SK-N-SH treated with all-trans-retinoic acid at 6 μM for 48 hours (cell line): Measurements from ENCODE around the gene ZBTB12.

Source experiments
- ATAC-seq: fragments of 200-7000 bp; cut with Tn5 transposase; 3 replicates; pipeline ENCODE4 v1.9.1; 2020; ENCODE audit warnings: mild to moderate bottlenecking, moderate library complexity
- ARNTL ChIP-seq: fragments of 450-650 bp; formaldehyde crosslinking; IDR thresholded peaks from 2 replicates; pipeline ENCODE4 v1.5.0; 2020; ENCODE audit warnings: low read depth, mild to moderate bottlenecking, moderate library complexity, borderline replicate concordance
- BACH2 ChIP-seq: fragments of 250-450 bp; sonication (Bioruptor Pico); IDR thresholded peaks from 2 replicates; pipeline ENCODE4 v1.9.0; 2021; ENCODE audit warnings: mild to moderate bottlenecking, borderline replicate concordance
- CSDC2 ChIP-seq: fragments of 250-450 bp; sonication (Bioruptor Pico); IDR thresholded peaks from 2 replicates; pipeline ENCODE4 v1.5.0; 2020; ENCODE audit warnings: mild to moderate bottlenecking, moderate library complexity
- GLIS3 ChIP-seq: fragments of 250-450 bp; sonication (Bioruptor Pico); IDR thresholded peaks from 2 replicates; pipeline ENCODE4 v1.5.0; 2020; ENCODE audit warnings: mild to moderate bottlenecking, moderate library complexity
- ISL1 ChIP-seq: fragments of 250-450 bp; sonication (Bioruptor Pico); IDR thresholded peaks from 2 replicates; pipeline ENCODE4 v2.1.2; 2022; ENCODE audit warnings: mild to moderate bottlenecking, moderate library complexity
- OSR1 ChIP-seq: fragments of 250-450 bp; sonication (Bioruptor Pico); IDR thresholded peaks from 2 replicates; pipeline ENCODE4 v1.8.0; 2022; ENCODE audit warnings: moderate library complexity, mild to moderate bottlenecking, inconsistent platforms
- PPARA ChIP-seq: fragments of 250-450 bp; sonication (Bioruptor Pico); IDR thresholded peaks from 2 replicates; pipeline ENCODE4 v1.5.0; 2020; ENCODE audit warnings: mild to moderate bottlenecking, borderline replicate concordance
- RARB ChIP-seq: fragments of 250-450 bp; sonication (Bioruptor Pico); IDR thresholded peaks from 2 replicates; pipeline ENCODE4 v1.8.0; 2021; ENCODE audit warnings: mild to moderate bottlenecking, moderate library complexity
- SNAI2 ChIP-seq: fragments of 250-450 bp; sonication (Bioruptor Pico); IDR thresholded peaks from 2 replicates; pipeline ENCODE4 v1.5.0; 2020; ENCODE audit warnings: mild to moderate bottlenecking, moderate library complexity
- ZC3H10 ChIP-seq: fragments of 250-450 bp; sonication (Bioruptor Pico); IDR thresholded peaks from 2 replicates; pipeline ENCODE4 v1.5.1; 2021; ENCODE audit warnings: mild to moderate bottlenecking, moderate library complexity
- ZFP3 ChIP-seq: fragments of 250-450 bp; sonication (Bioruptor Pico); IDR thresholded peaks from 2 replicates; pipeline ENCODE4 v1.5.0; 2020; ENCODE audit warnings: mild to moderate bottlenecking, moderate library complexity
- ZNF70 ChIP-seq: fragments of 450-650 bp; formaldehyde crosslinking; IDR thresholded peaks from 2 replicates; pipeline ENCODE4 v1.5.0; 2020; ENCODE audit warnings: mild to moderate bottlenecking, moderate library complexity
- ZNF8 ChIP-seq: fragments of 450-650 bp; formaldehyde crosslinking; IDR thresholded peaks from 2 replicates; pipeline ENCODE4 v1.5.0; 2020; ENCODE audit warnings: mild to moderate bottlenecking, moderate library complexity
- TF ChIP-seq, protein P1 (sequence below): fragments of 250-450 bp; sonication (Bioruptor Pico); IDR thresholded peaks from 2 replicates; pipeline ENCODE4 v1.8.0; 2020; ENCODE audit warnings: mild to moderate bottlenecking, moderate library complexity, borderline replicate concordance
- TF ChIP-seq, protein P2 (sequence below): fragments of 250-450 bp; sonication (Bioruptor Pico); IDR thresholded peaks from 2 replicates; pipeline ENCODE4 v1.5.1; 2020; ENCODE audit warnings: low read depth, mild to moderate bottlenecking, moderate library complexity
- TF ChIP-seq, protein P3 (sequence below): fragments of 250-450 bp; sonication (Bioruptor Pico); IDR thresholded peaks from 2 replicates; pipeline ENCODE4 v1.8.0; 2021; ENCODE audit warnings: low read depth, mild to moderate bottlenecking, moderate library complexity, borderline replicate concordance
- TF ChIP-seq, protein P4 (sequence below): fragments of 250-450 bp; sonication (Bioruptor Pico); IDR thresholded peaks from 2 replicates; pipeline ENCODE4 v1.5.1; 2021; ENCODE audit warnings: mild to moderate bottlenecking, moderate library complexity

The ZBTB12 gene

DNA sequence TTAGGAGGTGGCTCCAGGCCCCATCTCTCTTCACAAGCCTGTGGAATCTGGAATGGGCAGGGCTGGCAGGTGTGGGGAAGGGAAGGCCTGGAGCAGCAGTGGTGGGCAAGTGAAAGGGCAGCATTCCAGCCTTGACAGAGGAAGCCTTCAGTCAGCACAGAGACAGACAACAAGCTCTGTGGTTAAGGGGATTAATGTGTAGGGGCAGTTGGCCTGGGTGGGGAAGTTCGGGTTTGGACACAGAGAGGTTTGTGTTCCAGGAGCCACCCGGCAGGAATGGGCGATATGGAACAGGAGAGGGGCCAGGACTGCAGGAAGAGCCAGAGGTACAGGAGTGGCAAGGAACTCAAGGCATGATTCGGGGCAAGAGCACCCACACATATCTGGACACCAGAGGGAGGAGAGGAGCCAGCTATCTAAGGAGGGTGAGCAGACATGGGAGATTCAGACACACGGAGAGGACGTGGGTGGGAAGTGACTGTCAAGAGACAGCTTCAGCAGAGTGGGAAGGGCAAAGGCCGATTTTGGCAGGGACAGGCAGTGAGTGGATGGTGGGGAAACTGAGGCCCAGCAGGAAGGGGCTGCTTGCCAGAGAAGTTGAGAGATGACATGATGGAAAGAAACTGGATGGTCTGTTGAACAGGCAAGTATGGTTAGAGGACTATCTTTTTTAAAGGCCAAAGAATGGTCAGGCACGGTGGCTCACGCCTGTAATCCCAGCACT is 20.6 kb downstream of the ZBTB12 start (continued):
- TF ChIP-seq, protein P1, sequence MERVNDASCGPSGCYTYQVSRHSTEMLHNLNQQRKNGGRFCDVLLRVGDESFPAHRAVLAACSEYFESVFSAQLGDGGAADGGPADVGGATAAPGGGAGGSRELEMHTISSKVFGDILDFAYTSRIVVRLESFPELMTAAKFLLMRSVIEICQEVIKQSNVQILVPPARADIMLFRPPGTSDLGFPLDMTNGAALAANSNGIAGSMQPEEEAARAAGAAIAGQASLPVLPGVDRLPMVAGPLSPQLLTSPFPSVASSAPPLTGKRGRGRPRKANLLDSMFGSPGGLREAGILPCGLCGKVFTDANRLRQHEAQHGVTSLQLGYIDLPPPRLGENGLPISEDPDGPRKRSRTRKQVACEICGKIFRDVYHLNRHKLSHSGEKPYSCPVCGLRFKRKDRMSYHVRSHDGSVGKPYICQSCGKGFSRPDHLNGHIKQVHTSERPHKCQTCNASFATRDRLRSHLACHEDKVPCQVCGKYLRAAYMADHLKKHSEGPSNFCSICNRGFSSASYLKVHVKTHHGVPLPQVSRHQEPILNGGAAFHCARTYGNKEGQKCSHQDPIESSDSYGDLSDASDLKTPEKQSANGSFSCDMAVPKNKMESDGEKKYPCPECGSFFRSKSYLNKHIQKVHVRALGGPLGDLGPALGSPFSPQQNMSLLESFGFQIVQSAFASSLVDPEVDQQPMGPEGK (CRISPR knock-in tag), result no peak
- no peak for TF ChIP-seq ARNTL (CRISPR knock-in tag)
- TF ChIP-seq ISL1 (CRISPR knock-in tag), result no peak
- TF ChIP-seq RARB (CRISPR knock-in tag), result no peak
- TF ChIP-seq ZNF8 (CRISPR knock-in tag), result no peak
- no peak for TF ChIP-seq OSR1 (CRISPR knock-in tag)

DNA sequence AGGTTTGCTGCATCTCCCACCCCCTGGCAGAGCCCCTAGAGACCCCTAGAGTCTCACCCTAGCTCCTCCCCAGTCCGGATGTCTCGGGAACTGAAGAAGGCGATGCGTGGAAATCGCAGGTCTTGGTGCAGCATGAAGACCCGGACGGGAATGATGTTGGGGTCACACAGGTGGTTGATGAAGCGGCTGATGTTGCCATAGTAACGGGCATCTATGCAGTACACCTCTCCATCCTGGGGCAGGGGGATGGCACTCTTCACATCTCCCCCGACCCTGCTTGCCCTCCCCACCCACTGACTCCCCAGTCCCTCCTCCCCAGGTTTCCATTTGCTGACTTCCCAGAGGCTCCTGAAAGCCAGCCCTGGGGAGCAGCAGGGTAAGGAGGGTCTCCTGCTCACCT is 21.3 kb downstream of the ZBTB12 start:
- TF ChIP-seq ZFP3 (no peak), CSDC2 (CRISPR knock-in tag) (no peak), SNAI2 (no peak), BACH2 (CRISPR knock-in tag) (no peak), ISL1 (CRISPR knock-in tag) (no peak)
- TF ChIP-seq, protein P2, sequence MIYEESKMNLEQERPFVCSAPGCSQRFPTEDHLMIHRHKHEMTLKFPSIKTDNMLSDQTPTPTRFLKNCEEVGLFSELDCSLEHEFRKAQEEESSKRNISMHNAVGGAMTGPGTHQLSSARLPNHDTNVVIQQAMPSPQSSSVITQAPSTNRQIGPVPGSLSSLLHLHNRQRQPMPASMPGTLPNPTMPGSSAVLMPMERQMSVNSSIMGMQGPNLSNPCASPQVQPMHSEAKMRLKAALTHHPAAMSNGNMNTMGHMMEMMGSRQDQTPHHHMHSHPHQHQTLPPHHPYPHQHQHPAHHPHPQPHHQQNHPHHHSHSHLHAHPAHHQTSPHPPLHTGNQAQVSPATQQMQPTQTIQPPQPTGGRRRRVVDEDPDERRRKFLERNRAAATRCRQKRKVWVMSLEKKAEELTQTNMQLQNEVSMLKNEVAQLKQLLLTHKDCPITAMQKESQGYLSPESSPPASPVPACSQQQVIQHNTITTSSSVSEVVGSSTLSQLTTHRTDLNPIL (CRISPR knock-in tag), result no peak
- TF ChIP-seq, protein P3, sequence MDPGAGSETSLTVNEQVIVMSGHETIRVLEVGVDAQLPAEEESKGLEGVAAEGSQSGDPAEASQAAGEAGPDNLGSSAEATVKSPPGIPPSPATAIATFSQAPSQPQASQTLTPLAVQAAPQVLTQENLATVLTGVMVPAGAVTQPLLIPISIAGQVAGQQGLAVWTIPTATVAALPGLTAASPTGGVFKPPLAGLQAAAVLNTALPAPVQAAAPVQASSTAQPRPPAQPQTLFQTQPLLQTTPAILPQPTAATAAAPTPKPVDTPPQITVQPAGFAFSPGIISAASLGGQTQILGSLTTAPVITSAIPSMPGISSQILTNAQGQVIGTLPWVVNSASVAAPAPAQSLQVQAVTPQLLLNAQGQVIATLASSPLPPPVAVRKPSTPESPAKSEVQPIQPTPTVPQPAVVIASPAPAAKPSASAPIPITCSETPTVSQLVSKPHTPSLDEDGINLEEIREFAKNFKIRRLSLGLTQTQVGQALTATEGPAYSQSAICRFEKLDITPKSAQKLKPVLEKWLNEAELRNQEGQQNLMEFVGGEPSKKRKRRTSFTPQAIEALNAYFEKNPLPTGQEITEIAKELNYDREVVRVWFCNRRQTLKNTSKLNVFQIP (CRISPR knock-in tag), result no peak
- ATAC-seq, result no peak

DNA sequence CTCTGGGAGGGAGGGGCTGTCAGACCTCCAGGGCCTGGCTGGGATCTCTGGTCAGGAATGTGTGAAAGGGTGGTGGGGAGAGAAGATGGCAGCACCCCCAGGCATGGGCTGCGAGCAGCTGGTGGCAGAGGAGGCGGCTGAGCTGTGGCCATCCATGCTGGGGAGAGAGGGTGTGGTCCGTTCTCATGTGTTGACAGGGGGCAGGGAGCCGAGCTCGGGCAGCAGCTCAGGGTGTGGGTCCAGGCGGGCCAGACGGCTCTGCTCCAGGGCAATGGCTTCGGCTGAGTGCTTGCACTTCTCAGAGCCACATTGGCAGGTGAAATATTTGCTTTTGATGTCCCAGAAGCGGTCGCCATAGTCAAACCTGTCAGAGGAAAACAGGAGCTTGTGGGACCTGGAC is 22.0 kb downstream of the ZBTB12 start:
- no peak for ATAC-seq
- TF ChIP-seq SNAI2 (no peak), ZNF70 (CRISPR knock-in tag) (no peak)

DNA sequence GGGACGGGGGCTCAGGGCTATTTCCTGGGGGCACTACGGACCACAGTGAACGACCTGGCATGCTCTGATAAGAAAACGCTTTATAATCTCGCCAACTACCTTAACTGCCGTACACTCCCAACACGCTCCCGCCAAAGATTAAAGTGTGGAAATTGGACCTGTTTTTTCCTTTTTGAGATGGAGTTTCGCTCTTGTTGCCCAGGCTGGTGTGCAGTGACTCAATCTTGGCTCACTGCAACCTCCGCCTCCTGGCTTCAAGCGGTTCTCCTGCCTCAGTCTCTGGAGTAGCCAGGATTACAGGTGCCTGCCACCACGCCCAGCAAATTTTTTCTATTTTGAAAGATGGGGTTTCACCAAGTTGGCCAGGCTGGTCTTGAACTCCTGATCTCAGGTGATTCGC is 22.7 kb downstream of the ZBTB12 start:
- TF ChIP-seq ZNF70 (CRISPR knock-in tag), result no peak
- TF ChIP-seq, protein P3 (CRISPR knock-in tag), result no peak
- no peak for TF ChIP-seq GLIS3 (CRISPR knock-in tag)
- TF ChIP-seq, protein P1 (CRISPR knock-in tag), result no peak
- TF ChIP-seq, protein P4, sequence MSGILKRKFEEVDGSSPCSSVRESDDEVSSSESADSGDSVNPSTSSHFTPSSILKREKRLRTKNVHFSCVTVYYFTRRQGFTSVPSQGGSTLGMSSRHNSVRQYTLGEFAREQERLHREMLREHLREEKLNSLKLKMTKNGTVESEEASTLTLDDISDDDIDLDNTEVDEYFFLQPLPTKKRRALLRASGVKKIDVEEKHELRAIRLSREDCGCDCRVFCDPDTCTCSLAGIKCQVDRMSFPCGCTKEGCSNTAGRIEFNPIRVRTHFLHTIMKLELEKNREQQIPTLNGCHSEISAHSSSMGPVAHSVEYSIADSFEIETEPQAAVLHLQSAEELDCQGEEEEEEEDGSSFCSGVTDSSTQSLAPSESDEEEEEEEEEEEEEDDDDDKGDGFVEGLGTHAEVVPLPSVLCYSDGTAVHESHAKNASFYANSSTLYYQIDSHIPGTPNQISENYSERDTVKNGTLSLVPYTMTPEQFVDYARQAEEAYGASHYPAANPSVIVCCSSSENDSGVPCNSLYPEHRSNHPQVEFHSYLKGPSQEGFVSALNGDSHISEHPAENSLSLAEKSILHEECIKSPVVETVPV (CRISPR knock-in tag), result no peak
- TF ChIP-seq ARNTL (CRISPR knock-in tag), result no peak
- no peak for TF ChIP-seq PPARA (CRISPR knock-in tag)
- no peak for TF ChIP-seq ZC3H10 (CRISPR knock-in tag)
- no peak for TF ChIP-seq ZFP3
- no peak for ATAC-seq
